Transverse colon (tissue), 4 donors: ENCODE results near the gene AGBL5. TPM values are rescaled to one million over a fixed set of nuclear protein-coding genes. Genes with fewer than 3 reads are reported as not detected.

ENCODE experiments used
- DNase-seq: peaks from one replicate; pipeline ENCODE4 v3.0.0-alpha.2; 2019
- H3K27ac ChIP-seq, 4 donors: fragments of 200-600 bp; sonication (generic); 2 replicates each; pipeline ENCODE4 v1.5.1; 2016 to 2018; ENCODE audit warnings: inconsistent platforms in 4 of 4
- H3K27me3 ChIP-seq: fragments of 200-600 bp; sonication (generic); 2 replicates; pipeline ENCODE4 v1.5.1; 2017; ENCODE audit warnings: inconsistent platforms
- H3K36me3 ChIP-seq, 4 donors: fragments of 200-600 bp; sonication (generic); 2 replicates each; pipeline ENCODE4 v1.5.1; 2017 to 2019; ENCODE audit warnings: inconsistent platforms in 4 of 4
- H3K4me1 ChIP-seq, 4 donors: fragments of 200-600 bp; sonication (generic); 2 replicates each; pipeline ENCODE4 v1.5.1; 2017 to 2020; ENCODE audit warnings: inconsistent platforms in 4 of 4
- H3K4me3 ChIP-seq, 4 donors: fragments of 200-600 bp; sonication (generic); 1 replicate in 1 of 4; 2 replicates in 3 of 4; pipeline versions ENCODE4 v1.5.1 to v1.6.1; 2017 to 2019; ENCODE audit warnings: inconsistent platforms in 4 of 4
- H3K9me3 ChIP-seq, 2 donors: fragments of 200-600 bp; sonication (generic); 2 replicates each; pipeline ENCODE4 v1.5.1; 2017 to 2019; ENCODE audit warnings: inconsistent platforms in 2 of 2
- EP300 ChIP-seq: sonication (generic); formaldehyde crosslinking; IDR thresholded peaks from one replicate; pipeline ENCODE4 v1.6.1; 2017; ENCODE audit warnings: antibody characterized with exemption, low read depth
- POLR2A ChIP-seq: fragments of 450-650 bp; IDR thresholded peaks from one replicate; pipeline ENCODE4 v1.6.1; 2016; ENCODE audit warnings: antibody characterized with exemption, mild to moderate bottlenecking, moderate library complexity
- POLR2AphosphoS5 ChIP-seq, 3 donors: sonication (generic); formaldehyde crosslinking; IDR thresholded peaks; one replicate each; pipeline ENCODE4 v1.6.1; 2016; ENCODE audit warnings: antibody characterized with exemption in 3 of 3
- WGBS, 2 donors: methylation state at CpG; one replicate each; pipeline ENCODE4 v1.1.5; 2018; ENCODE audit warnings: low coverage in 1 of 2; 5-methylcytosine and 5-hydroxymethylcytosine counted together
- in situ Hi-C, 4 donors: fragments of 200-750 bp; cut with MboI; loops; one replicate each; pipeline versions ENCODE4 v1.15.0 to v1.15.1; 2017; ENCODE audit warnings: low sequenced_read_pairs in 3 of 4, low pct_ligation_motif_present in 1 of 4, low pct_unique_long_range_greater_than_20kb in 1 of 4
- intact Hi-C: fragments of 100-400 bp; cut with DNase I; formaldehyde crosslinking; loops from one replicate; pipeline ENCODE4 v1.15.1; 2023; ENCODE audit warnings: low total_unique reads
- total RNA-seq, 4 donors: library from RNA; depleted of rRNA; stranded (reverse); fragments of >200 nt; gene quantifications; one replicate each; pipeline ENCODE4 v1.1.0, GENCODE V29; 2016
- TF ChIP-seq, protein P1 (sequence below), 5 experiments: fragments of 200-600 bp in 3 of 5; fragments of 450-650 bp in 2 of 5; sonication (generic) in 3 of 5; IDR thresholded peaks; 1 replicate in 2 of 5; 2 replicates in 3 of 5; pipeline ENCODE4 v1.5.1; 2016 to 2017; ENCODE audit warnings: antibody characterized with exemption in 5 of 5, inconsistent platforms in 3 of 5, mild to moderate bottlenecking in 2 of 5, moderate library complexity in 1 of 5

Gene AGBL5
- total RNA-seq, 4 donors from 2014 or later = 9.7 to 39.2 (median 13.9) TPM

GRCh38 chr2:27024812-27025211, 26.7 kb upstream of the AGBL5 start:
- Histone ChIP-seq H3K27me3 (no peaks in the 10 kb centered on the region), H3K9me3 (no peaks in the 10 kb centered on the region), H3K27ac (no peak overlapping the region), H3K4me3 (no peak overlapping the region), H3K36me3 (no peaks in the 10 kb centered on the region), H3K4me1 (peaks cover 12 to 24% (median 23%) of the 10 kb centered on the region in 4 donors)
- DNase-seq = no peak
- TF ChIP-seq POLR2AphosphoS5 (IDR thresholded peaks at IDR 0.05) (no peak), POLR2A (no peak), EP300 (no peak)
- TF ChIP-seq, protein P1, sequence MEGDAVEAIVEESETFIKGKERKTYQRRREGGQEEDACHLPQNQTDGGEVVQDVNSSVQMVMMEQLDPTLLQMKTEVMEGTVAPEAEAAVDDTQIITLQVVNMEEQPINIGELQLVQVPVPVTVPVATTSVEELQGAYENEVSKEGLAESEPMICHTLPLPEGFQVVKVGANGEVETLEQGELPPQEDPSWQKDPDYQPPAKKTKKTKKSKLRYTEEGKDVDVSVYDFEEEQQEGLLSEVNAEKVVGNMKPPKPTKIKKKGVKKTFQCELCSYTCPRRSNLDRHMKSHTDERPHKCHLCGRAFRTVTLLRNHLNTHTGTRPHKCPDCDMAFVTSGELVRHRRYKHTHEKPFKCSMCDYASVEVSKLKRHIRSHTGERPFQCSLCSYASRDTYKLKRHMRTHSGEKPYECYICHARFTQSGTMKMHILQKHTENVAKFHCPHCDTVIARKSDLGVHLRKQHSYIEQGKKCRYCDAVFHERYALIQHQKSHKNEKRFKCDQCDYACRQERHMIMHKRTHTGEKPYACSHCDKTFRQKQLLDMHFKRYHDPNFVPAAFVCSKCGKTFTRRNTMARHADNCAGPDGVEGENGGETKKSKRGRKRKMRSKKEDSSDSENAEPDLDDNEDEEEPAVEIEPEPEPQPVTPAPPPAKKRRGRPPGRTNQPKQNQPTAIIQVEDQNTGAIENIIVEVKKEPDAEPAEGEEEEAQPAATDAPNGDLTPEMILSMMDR (IDR thresholded peaks at IDR 0.05) = no peak
- WGBS, 2 donors = 88 to 100% methylated on average over 1 to 12 of the region's 12 CpGs
- in situ Hi-C loops (no loop called here), intact Hi-C loops (loop anchor here (5.0 kb wide), 1 partner anchor 1128 kb away; no protein-coding TSS in a partner anchor)

DNA sequence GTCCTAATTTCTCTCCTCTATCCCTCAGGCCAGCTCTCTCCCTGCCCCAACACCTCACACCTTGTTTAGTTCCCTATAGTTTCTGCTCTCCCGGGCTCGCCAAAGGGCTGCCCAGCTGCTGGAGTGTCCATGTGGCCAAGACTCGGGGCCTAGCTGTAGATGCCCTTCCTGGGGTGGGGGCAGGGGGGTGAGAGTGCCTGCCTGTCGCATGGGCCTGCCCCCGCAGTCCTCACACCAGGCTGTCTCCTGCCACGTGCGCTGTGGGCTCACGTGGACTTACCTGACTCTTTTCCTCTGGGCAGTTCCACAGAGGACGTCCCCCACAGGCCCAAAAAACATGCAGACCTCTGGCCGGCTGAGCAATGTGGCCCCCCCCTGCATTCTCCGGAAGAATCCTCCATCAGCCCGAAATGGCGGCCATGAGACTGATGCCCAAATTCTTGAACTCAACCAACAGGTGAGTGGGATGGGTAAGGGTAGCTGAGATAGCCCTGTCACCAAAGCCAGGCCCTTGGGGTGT, 26.1 kb upstream of the AGBL5 start:
- H3K27me3 ChIP-seq = no peaks in the 10 kb centered on the region
- no peak for DNase-seq
- in situ Hi-C loops = no loop called here
- H3K4me3 ChIP-seq = no peak overlapping the region
- TF ChIP-seq, protein P1 (IDR thresholded peaks at IDR 0.05) = no peak
- TF ChIP-seq POLR2A (no peak), POLR2AphosphoS5 (IDR thresholded peaks at IDR 0.05) (no peak), EP300 (no peak)
- intact Hi-C loops = no loop called here
- H3K27ac ChIP-seq = no peak overlapping the region
- no peaks in the 10 kb centered on the region for H3K9me3 ChIP-seq
- H3K4me1 ChIP-seq = peaks cover 7 to 18% (median 17%) of the 10 kb centered on the region in 4 donors
- 94% methylated on average over 7 of the region's 13 CpGs; no CpG with 5 or more reads in 1 of the 2 donors for WGBS, 2 donors
- no peaks in the 10 kb centered on the region for H3K36me3 ChIP-seq

GRCh38 chr2:27025861-27026851, 25.3 kb upstream of the AGBL5 start:
- no peak for DNase-seq
- no peaks in the 10 kb centered on the region for H3K9me3 ChIP-seq
- peaks cover 7 to 17% (median 10%) of the 10 kb centered on the region in 4 donors for H3K4me1 ChIP-seq
- H3K27ac ChIP-seq = no peak overlapping the region
- in situ Hi-C loops (no loop called here), intact Hi-C loops (no loop called here)
- TF ChIP-seq, protein P1 (IDR thresholded peaks at IDR 0.05) = no peak
- TF ChIP-seq EP300 (no peak), POLR2A (no peak), POLR2AphosphoS5 (IDR thresholded peaks at IDR 0.05) (no peak)
- 94 to 95% methylated on average over 3 to 19 of the region's 24 CpGs for WGBS, 2 donors
- H3K27me3 ChIP-seq = no peaks in the 10 kb centered on the region
- no peaks in the 10 kb centered on the region for H3K36me3 ChIP-seq
- no peak overlapping the region for H3K4me3 ChIP-seq

- Histone ChIP-seq H3K36me3 (no peaks in the 10 kb centered on the region), H3K4me3 (no peak overlapping the region), H3K9me3 (no peaks in the 10 kb centered on the region), H3K27me3 (no peaks in the 10 kb centered on the region), H3K4me1 (peaks cover under 1 to 7% (median 4%) of the 10 kb centered on the region in 4 donors), H3K27ac (no peak overlapping the region)
- intact Hi-C loops = no loop called here
- in situ Hi-C loops = no loop called here
- DNase-seq = no peak
- TF ChIP-seq EP300 (no peak), POLR2AphosphoS5 (IDR thresholded peaks at IDR 0.05) (no peak), POLR2A (no peak)
- TF ChIP-seq, protein P1 (IDR thresholded peaks at IDR 0.05) = no peak
- 80 to 92% methylated on average over 2 to 10 of the region's 10 CpGs for WGBS, 2 donors
These were observed 24.2 kb upstream of the AGBL5 start for GRCh38 chr2:27027211-27027651.
